Epithelial cell of proximal tubule (primary cell): ENCODE measurements around the gene LRRK1. TPM values are rescaled to one million over a fixed set of nuclear protein-coding genes. Genes with fewer than 3 reads are reported as not detected.

Experiments
- DNase-seq: peaks from one replicate; pipeline ENCODE4 v3.0.0-alpha.2; 2011; ENCODE audit warnings: low read depth
- H3K4me3 ChIP-seq: 2 replicates; pipeline ENCODE4 v1.5.1; 2011; ENCODE audit warnings: low read depth, mild to moderate bottlenecking, low read length
- CTCF ChIP-seq: conservative IDR thresholded peaks from 2 replicates; pipeline ENCODE4 v1.5.1; 2012; ENCODE audit warnings: low read depth, mild to moderate bottlenecking, low read length
- total RNA-seq: library from RNA; depleted of rRNA; stranded (reverse); fragments of >200 nt; gene quantifications from 2 replicates; pipeline ENCODE4 v1.2.3, GENCODE V29; 2015

The LRRK1 gene
- total RNA-seq, 1 donor from 2014 or later, result 8.1 TPM

DNA sequence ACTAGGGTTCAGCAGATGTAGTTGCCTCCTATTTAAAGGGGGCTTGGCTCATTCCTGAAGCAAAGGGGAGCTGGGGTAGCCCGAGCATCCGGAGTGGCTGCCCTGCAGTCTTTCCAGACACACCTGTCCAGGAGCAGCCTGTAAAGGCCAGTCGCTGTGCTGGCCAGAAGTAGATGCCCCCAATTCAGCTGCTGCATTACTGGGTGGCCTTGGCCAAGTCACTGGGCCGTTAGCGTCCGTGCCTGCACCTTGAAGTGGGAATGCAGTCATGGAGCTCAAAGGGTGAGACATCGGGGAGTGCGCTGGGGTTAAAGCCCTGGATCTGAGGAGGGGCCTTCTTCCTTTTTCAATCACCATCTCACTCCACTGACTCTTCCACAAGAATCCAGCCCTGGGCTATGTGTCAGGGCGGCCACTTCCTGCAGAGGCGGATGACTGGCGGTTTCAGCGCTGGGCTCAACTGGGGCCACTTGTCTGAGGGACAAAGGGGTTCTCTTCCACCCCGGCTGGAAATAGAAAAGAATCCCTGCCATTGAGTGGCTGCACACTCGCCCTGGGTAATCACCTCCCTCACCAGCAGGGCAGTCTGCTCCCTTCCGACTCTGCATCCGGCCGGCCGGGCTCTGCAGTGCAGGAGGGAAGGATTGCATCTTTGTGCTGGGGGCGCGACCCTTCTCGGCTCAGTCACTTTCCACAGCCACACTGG, 27.7 kb upstream of the LRRK1 start:
- DNase-seq, result no peak
- no peak for TF ChIP-seq CTCF
- H3K4me3 ChIP-seq, result no peak overlapping the region

DNA sequence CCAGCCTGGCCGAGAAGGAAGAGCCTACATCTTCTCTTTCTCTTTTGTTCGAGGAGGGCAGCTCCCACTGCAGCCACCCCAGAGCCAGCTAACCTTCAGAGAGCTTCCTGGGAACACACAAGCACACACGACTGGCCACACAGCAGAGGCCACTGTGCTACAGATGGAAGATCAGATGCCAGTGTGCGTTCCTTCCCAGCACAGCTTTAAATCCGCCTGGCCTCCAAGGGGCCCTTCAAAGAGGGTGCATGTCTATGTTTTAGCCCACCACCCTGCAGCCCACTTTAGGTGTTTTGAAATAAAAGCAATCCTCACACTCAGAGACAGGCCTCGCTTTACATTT, 27.2 kb upstream of the LRRK1 start:
- H3K4me3 ChIP-seq, result no peak overlapping the region
- no peak for DNase-seq
- no peak for TF ChIP-seq CTCF

GRCh38 chr15:100893261-100893963, 25.7 kb upstream of the LRRK1 start:
- no peak for DNase-seq
- no peak overlapping the region for H3K4me3 ChIP-seq
- no peak for TF ChIP-seq CTCF

- no peak for TF ChIP-seq CTCF
- DNase-seq, result no peak
- no peak overlapping the region for H3K4me3 ChIP-seq
Observed at GRCh38 chr15:100893964-100894295, 25.2 kb upstream of the LRRK1 start.

- DNase-seq, result no peak
- H3K4me3 ChIP-seq, result no peak overlapping the region
- no peak for TF ChIP-seq CTCF
Observed at GRCh38 chr15:100895721-100896120, 23.4 kb upstream of the LRRK1 start.

GRCh38 chr15:100897221-100898151, 21.7 kb upstream of the LRRK1 start:
- H3K4me3 ChIP-seq, result no peak overlapping the region
- no peak for TF ChIP-seq CTCF
- no peak for DNase-seq
